Glutamatergic neuron (in vitro differentiated cells): ENCODE results near the gene PTPN6. TPM values are rescaled to one million over a fixed set of nuclear protein-coding genes. Genes with fewer than 3 reads are reported as not detected.

ENCODE experiments used
- DNase-seq: peaks from one replicate; pipeline ENCODE4 v3.0.0; 2022
- H3K27ac Mint-ChIP-seq: one replicate; pipeline ENCODE4 v1.8.0; 2020; ENCODE audit warnings: mild to moderate bottlenecking, mixed read lengths, inconsistent platforms; ENCODE audit not compliant: unreplicated experiment
- H3K27me3 Mint-ChIP-seq: one replicate; pipeline ENCODE4 v1.8.0; 2020; ENCODE audit warnings: mild to moderate bottlenecking, moderate library complexity, mixed read lengths, inconsistent platforms; ENCODE audit not compliant: unreplicated experiment
- H3K36me3 Mint-ChIP-seq: one replicate; pipeline ENCODE4 v1.8.0; 2020; ENCODE audit warnings: mild to moderate bottlenecking, mixed read lengths, inconsistent platforms; ENCODE audit not compliant: unreplicated experiment
- H3K4me1 Mint-ChIP-seq: one replicate; pipeline ENCODE4 v1.8.0; 2020; ENCODE audit warnings: mild to moderate bottlenecking, low read depth, mixed read lengths, inconsistent platforms; ENCODE audit not compliant: unreplicated experiment
- H3K4me3 Mint-ChIP-seq: one replicate; pipeline ENCODE4 v1.8.0; 2020; ENCODE audit warnings: mild to moderate bottlenecking, mixed read lengths, inconsistent platforms; ENCODE audit not compliant: unreplicated experiment
- H3K9me3 Mint-ChIP-seq: one replicate; pipeline ENCODE4 v1.8.0; 2020; ENCODE audit warnings: mild to moderate bottlenecking, moderate library complexity, mixed read lengths, inconsistent platforms; ENCODE audit not compliant: unreplicated experiment
- long read RNA-seq: library from polyadenylated mRNA; unstranded; transcript quantifications from one replicate; pipeline ENCODE4 v2.0.0, GENCODE V29; 2020; ENCODE audit not compliant: unreplicated experiment
- total RNA-seq: library from RNA; stranded (reverse); fragmentation: NEBNext Ultra II Directional; extraction: Animal tissue kit (Norgen Biotek cat#: 25700); gene quantifications from one replicate; pipeline ENCODE4 v1.2.1, GENCODE V29; 2021; ENCODE audit not compliant: unreplicated experiment
- TF ChIP-seq, protein P1 (sequence below): fragments of 200-600 bp; sonication (generic); IDR thresholded peaks from one replicate; pipeline ENCODE4 v1.5.0; 2021; ENCODE audit not compliant: partially characterized antibody, unreplicated experiment

PTPN6 gene
- total RNA-seq: 3.8 TPM
- long read RNA-seq, partial matches to known transcripts: 0 of 3 reads
- long read RNA-seq, other reads (novel, unspliced or antisense): 3 of 3 reads

- peaks cover 12% of the 10 kb centered on the region for H3K27me3 Mint-ChIP-seq
- no peak for DNase-seq
- TF ChIP-seq, protein P1, sequence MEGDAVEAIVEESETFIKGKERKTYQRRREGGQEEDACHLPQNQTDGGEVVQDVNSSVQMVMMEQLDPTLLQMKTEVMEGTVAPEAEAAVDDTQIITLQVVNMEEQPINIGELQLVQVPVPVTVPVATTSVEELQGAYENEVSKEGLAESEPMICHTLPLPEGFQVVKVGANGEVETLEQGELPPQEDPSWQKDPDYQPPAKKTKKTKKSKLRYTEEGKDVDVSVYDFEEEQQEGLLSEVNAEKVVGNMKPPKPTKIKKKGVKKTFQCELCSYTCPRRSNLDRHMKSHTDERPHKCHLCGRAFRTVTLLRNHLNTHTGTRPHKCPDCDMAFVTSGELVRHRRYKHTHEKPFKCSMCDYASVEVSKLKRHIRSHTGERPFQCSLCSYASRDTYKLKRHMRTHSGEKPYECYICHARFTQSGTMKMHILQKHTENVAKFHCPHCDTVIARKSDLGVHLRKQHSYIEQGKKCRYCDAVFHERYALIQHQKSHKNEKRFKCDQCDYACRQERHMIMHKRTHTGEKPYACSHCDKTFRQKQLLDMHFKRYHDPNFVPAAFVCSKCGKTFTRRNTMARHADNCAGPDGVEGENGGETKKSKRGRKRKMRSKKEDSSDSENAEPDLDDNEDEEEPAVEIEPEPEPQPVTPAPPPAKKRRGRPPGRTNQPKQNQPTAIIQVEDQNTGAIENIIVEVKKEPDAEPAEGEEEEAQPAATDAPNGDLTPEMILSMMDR: no peak
- peaks cover 5% of the 10 kb centered on the region for H3K4me1 Mint-ChIP-seq
- H3K27ac Mint-ChIP-seq: no peak within 1 kb of the TSS
- no peaks in the 10 kb centered on the region for H3K9me3 Mint-ChIP-seq
- no peak within 1 kb of the TSS for H3K4me3 Mint-ChIP-seq
- H3K36me3 Mint-ChIP-seq: no peaks in the 10 kb centered on the region
These were observed at the start of gene PTPN6 for GRCh38 chr12:6950811-6951540. TSS of gene PTPN6 (plus strand) at chr12:6951356. CDS start at chr12:6951513, 157 bp downstream.

GRCh38 chr12:6902448-6902847, 48.7 kb upstream of the PTPN6 start:
- Mint-ChIP-seq H3K36me3 (no peaks in the 10 kb centered on the region), H3K9me3 (peaks cover 6% of the 10 kb centered on the region), H3K27me3 (peaks cover 1% of the 10 kb centered on the region), H3K4me3 (peak overlapping the region; percentile 6), H3K27ac (no peak overlapping the region), H3K4me1 (no peaks in the 10 kb centered on the region)
- TF ChIP-seq, protein P1: no peak
- DNase-seq: no peak

GRCh38 chr12:6903722-6904121, 47.4 kb upstream of the PTPN6 start:
- Mint-ChIP-seq H3K4me3 (no peak overlapping the region), H3K4me1 (no peaks in the 10 kb centered on the region), H3K27ac (peak overlapping the region; percentile 23)

GRCh38 chr12:6904280-6905276, 46.6 kb upstream of the PTPN6 start, which contains the start of gene LRRC23:
TSS of gene LRRC23 (plus strand) at chr12:6904822. CDS start at chr12:6905634, 812 bp downstream.
- H3K4me3 Mint-ChIP-seq: no peak within 1 kb of the TSS
- peak; percentile 98 for DNase-seq
- TF ChIP-seq, protein P1: no peak
- H3K36me3 Mint-ChIP-seq: no peaks in the 10 kb centered on the region
- no peaks in the 10 kb centered on the region for H3K4me1 Mint-ChIP-seq
- peak within 1 kb of the TSS; percentile 23 for H3K27ac Mint-ChIP-seq
- peaks cover 1% of the 10 kb centered on the region for H3K27me3 Mint-ChIP-seq
- H3K9me3 Mint-ChIP-seq: peaks cover 5% of the 10 kb centered on the region

More at GRCh38 chr12:6903722-6904121, 47.4 kb upstream of the PTPN6 start:
- peaks cover 1% of the 10 kb centered on the region for H3K27me3 Mint-ChIP-seq
- TF ChIP-seq, protein P1: no peak
- peaks cover 5% of the 10 kb centered on the region for H3K9me3 Mint-ChIP-seq
- H3K36me3 Mint-ChIP-seq: no peaks in the 10 kb centered on the region
- no peak for DNase-seq
